Fibroblast of skin of back (primary cell): ENCODE results near the gene PTPRK.
A peak's percentile ranks its signal among the peaks of the same experiment; 100 is the strongest.

Source experiments
- DNase-seq: peaks from one replicate; pipeline ENCODE4 v3.0.0-alpha.2; 2013

The PTPRK gene

GRCh38 chr6:128172752-128173682 is 347.4 kb downstream of the PTPRK start:
- peak; percentile 35 for DNase-seq

GRCh38 chr6:128172081-128172480 is 348.3 kb downstream of the PTPRK start:
- DNase-seq = peak; percentile 58

- DNase-seq = no peak
Observed at GRCh38 chr6:128171182-128171581, 349.2 kb downstream of the PTPRK start.

- DNase-seq = no peak
Observed at GRCh38 chr6:128168244-128168643, 352.2 kb downstream of the PTPRK start.

GRCh38 chr6:128167552-128167951 is 352.8 kb downstream of the PTPRK start:
- DNase-seq = no peak

GRCh38 chr6:128164254-128164653 is 356.1 kb downstream of the PTPRK start:
- no peak for DNase-seq

GRCh38 chr6:128162423-128162822 is 358.0 kb downstream of the PTPRK start:
- no peak for DNase-seq

- no peak for DNase-seq
Observed at GRCh38 chr6:128161839-128162238, 358.6 kb downstream of the PTPRK start.

- no peak for DNase-seq
Observed at GRCh38 chr6:128161263-128161662, 359.1 kb downstream of the PTPRK start.

- DNase-seq = peak; percentile 38
Observed at GRCh38 chr6:128158496-128158895, 361.9 kb downstream of the PTPRK start.

- DNase-seq = no peak
Observed at GRCh38 chr6:128156321-128157111, 363.9 kb downstream of the PTPRK start.

- DNase-seq = no peak
Observed at GRCh38 chr6:128155826-128156225, 364.6 kb downstream of the PTPRK start.

GRCh38 chr6:128152551-128152950 is 367.8 kb downstream of the PTPRK start:
- DNase-seq = no peak

GRCh38 chr6:128150376-128150775 is 370.0 kb downstream of the PTPRK start:
- no peak for DNase-seq

GRCh38 chr6:128149796-128150195 is 370.6 kb downstream of the PTPRK start:
- no peak for DNase-seq

GRCh38 chr6:128144320-128144719 is 376.1 kb downstream of the PTPRK start:
- DNase-seq = no peak

GRCh38 chr6:128141932-128142331 is 378.5 kb downstream of the PTPRK start:
- DNase-seq = no peak

GRCh38 chr6:128139519-128139918 is 380.9 kb downstream of the PTPRK start:
- peak; percentile 27 for DNase-seq

- DNase-seq = no peak
Observed at GRCh38 chr6:128138694-128139093, 381.7 kb downstream of the PTPRK start.

GRCh38 chr6:128135325-128135724 is 385.1 kb downstream of the PTPRK start:
- no peak for DNase-seq

GRCh38 chr6:128131566-128131965 is 388.8 kb downstream of the PTPRK start:
- peak; percentile 41 for DNase-seq

- DNase-seq = no peak
Observed at GRCh38 chr6:128131036-128131435, 389.4 kb downstream of the PTPRK start.

GRCh38 chr6:128129679-128130078 is 390.7 kb downstream of the PTPRK start:
- DNase-seq = no peak

GRCh38 chr6:128127650-128128049 is 392.7 kb downstream of the PTPRK start:
- no peak for DNase-seq
